ENCODE measurements around the gene C16orf86.

Gene C16orf86

DNA sequence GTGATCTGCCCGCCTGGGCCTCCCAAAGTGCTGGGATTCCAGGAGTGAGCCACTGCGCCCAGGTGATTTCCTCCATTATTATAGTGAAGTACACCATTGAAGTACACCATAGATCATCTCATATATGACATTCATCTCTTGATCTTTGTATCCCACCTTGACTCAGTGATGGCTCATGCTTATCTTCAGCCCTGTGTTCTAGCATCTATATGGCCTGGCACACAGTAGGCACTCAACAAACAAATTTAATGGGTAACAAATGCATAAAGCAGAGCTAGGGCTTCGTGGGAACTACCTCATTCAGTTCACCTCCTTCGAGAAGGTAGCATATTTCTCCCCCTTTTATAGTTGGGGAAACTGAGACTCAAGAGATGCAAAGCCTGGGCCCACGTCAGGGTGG is 1.0 kb upstream of the C16orf86 start:
- TF ChIP-seq, protein P1, sequence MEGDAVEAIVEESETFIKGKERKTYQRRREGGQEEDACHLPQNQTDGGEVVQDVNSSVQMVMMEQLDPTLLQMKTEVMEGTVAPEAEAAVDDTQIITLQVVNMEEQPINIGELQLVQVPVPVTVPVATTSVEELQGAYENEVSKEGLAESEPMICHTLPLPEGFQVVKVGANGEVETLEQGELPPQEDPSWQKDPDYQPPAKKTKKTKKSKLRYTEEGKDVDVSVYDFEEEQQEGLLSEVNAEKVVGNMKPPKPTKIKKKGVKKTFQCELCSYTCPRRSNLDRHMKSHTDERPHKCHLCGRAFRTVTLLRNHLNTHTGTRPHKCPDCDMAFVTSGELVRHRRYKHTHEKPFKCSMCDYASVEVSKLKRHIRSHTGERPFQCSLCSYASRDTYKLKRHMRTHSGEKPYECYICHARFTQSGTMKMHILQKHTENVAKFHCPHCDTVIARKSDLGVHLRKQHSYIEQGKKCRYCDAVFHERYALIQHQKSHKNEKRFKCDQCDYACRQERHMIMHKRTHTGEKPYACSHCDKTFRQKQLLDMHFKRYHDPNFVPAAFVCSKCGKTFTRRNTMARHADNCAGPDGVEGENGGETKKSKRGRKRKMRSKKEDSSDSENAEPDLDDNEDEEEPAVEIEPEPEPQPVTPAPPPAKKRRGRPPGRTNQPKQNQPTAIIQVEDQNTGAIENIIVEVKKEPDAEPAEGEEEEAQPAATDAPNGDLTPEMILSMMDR (IDR thresholded peaks at IDR 0.05; ENCODE audit: control insufficient read depth, extremely low read depth, insufficient read depth) = no peak
- peak overlapping the region; percentile 67 for H3K4me3 ChIP-seq (ENCODE audit: low read depth, low read length)
- DNase-seq (ENCODE audit: low read depth) = no peak

- peak overlapping the region; percentile 67 for H3K4me3 ChIP-seq (ENCODE audit: low read depth, low read length)
- no peak for DNase-seq (ENCODE audit: low read depth)
- TF ChIP-seq, protein P1 (IDR thresholded peaks at IDR 0.05; ENCODE audit: control insufficient read depth, extremely low read depth, insufficient read depth) = no peak
Measured at GRCh38 chr16:67666032-67666551, 522 bp upstream of the C16orf86 start.

- H3K4me3 ChIP-seq (ENCODE audit: low read depth, low read length) = peak overlapping the region; percentile 67
- no peak for DNase-seq (ENCODE audit: low read depth)
- TF ChIP-seq, protein P1 (IDR thresholded peaks at IDR 0.05; ENCODE audit: control insufficient read depth, extremely low read depth, insufficient read depth) = no peak
Measured at GRCh38 chr16:67667453-67667816, 821 bp downstream of the C16orf86 start.

GRCh38 chr16:67667817-67668494 is 1.3 kb downstream of the C16orf86 start:
- TF ChIP-seq, protein P1 (IDR thresholded peaks at IDR 0.05; ENCODE audit: control insufficient read depth, extremely low read depth, insufficient read depth) = peak; percentile 94
- peak; percentile 92 for DNase-seq (ENCODE audit: low read depth)
- H3K4me3 ChIP-seq (ENCODE audit: low read depth, low read length) = peak overlapping the region; percentile 67

GRCh38 chr16:67668495-67669157 is 2.0 kb downstream of the C16orf86 start:
- no peak for DNase-seq (ENCODE audit: low read depth)
- no peak overlapping the region for H3K4me3 ChIP-seq (ENCODE audit: low read depth, low read length)
- TF ChIP-seq, protein P1 (IDR thresholded peaks at IDR 0.05; ENCODE audit: control insufficient read depth, extremely low read depth, insufficient read depth) = no peak

DNA sequence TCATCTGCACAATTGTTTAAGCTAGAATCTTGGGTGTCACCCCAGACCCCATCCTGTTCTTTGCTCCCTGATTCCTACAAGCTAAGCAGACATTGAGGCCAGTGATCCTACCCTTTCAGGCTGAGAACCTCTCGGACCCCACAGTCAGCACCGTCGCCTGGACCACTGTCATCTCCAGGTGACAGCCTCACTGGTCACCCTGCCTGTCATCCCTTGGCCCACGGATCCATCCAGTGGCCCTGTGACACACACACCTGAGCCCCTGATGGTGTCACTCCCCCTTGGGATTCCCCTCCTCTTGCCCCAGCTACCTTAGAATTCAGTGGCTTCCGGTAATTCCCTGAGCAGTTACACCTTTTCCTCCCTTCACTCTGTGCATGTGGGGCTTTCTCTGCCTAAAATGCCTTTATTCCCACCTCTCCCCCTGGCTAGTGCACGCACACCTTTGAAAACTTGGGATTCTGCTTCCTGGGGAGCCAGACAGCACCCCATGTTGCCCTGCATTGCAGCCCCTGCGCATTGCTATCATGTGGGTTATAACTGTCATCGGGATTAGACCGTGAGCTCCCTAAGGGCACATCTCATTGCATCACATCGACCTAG is 3.0 kb downstream of the C16orf86 start:
- no peak for DNase-seq (ENCODE audit: low read depth)
- H3K4me3 ChIP-seq (ENCODE audit: low read depth, low read length) = no peak overlapping the region
- TF ChIP-seq, protein P1 (IDR thresholded peaks at IDR 0.05; ENCODE audit: control insufficient read depth, extremely low read depth, insufficient read depth) = no peak

All from LNCaP clone FGC (cell line).